HG03469 (cell line): ENCODE measurements around the gene KAZN.

Experiments
- ATAC-seq: cut with Tn5 transposase; IDR thresholded peaks from one replicate; pipeline ENCODE4 v1.9.1; 2021; ENCODE audit warnings: mild to moderate bottlenecking, moderate library complexity, moderate number of reproducible peaks; ENCODE audit not compliant: unreplicated experiment

Gene KAZN

GRCh38 chr1:14585728-14586127 is 12.8 kb upstream of the KAZN start:
- no peak for ATAC-seq

GRCh38 chr1:14590411-14591180 is 7.9 kb upstream of the KAZN start:
- no peak for ATAC-seq

- no peak for ATAC-seq
Observed at GRCh38 chr1:14591600-14591999, 6.9 kb upstream of the KAZN start.

- no peak for ATAC-seq
Observed at GRCh38 chr1:14592004-14592631, 6.4 kb upstream of the KAZN start.

- no peak for ATAC-seq
Observed at GRCh38 chr1:14593302-14593701, 5.2 kb upstream of the KAZN start.

GRCh38 chr1:14594045-14594444 is 4.4 kb upstream of the KAZN start:
- ATAC-seq = no peak

- ATAC-seq = no peak
Observed at GRCh38 chr1:14596591-14596990, 1.9 kb upstream of the KAZN start.

- no peak for ATAC-seq
Observed at GRCh38 chr1:14597343-14598006, 1.0 kb upstream of the KAZN start.

GRCh38 chr1:14598007-14598497 is 433 bp upstream of the KAZN start:
- no peak for ATAC-seq

- no peak for ATAC-seq
Observed at GRCh38 chr1:14599183-14599791, 802 bp downstream of the KAZN start.

GRCh38 chr1:14599800-14600199 is 1.3 kb downstream of the KAZN start:
- ATAC-seq = no peak

- no peak for ATAC-seq
Observed at GRCh38 chr1:14600405-14601112, 2.1 kb downstream of the KAZN start.

GRCh38 chr1:14602136-14602535 is 3.7 kb downstream of the KAZN start:
- ATAC-seq = no peak

- no peak for ATAC-seq
Observed at GRCh38 chr1:14603645-14604044, 5.2 kb downstream of the KAZN start.

- no peak for ATAC-seq
Observed at GRCh38 chr1:14604414-14604813, 5.9 kb downstream of the KAZN start.

- ATAC-seq = no peak
Observed at GRCh38 chr1:14605945-14606344, 7.5 kb downstream of the KAZN start.

- ATAC-seq = no peak
Observed at GRCh38 chr1:14606632-14607031, 8.1 kb downstream of the KAZN start.

GRCh38 chr1:14607295-14607694 is 8.8 kb downstream of the KAZN start:
- no peak for ATAC-seq

- ATAC-seq = no peak
Observed at GRCh38 chr1:14608308-14608707, 9.8 kb downstream of the KAZN start.

GRCh38 chr1:14610761-14611160 is 12.3 kb downstream of the KAZN start:
- no peak for ATAC-seq

GRCh38 chr1:14611792-14612191 is 13.3 kb downstream of the KAZN start:
- no peak for ATAC-seq
